GM18508 (cell line): ENCODE data around the gene CBLB.

Experiments
- ATAC-seq: cut with Tn5 transposase; IDR thresholded peaks from one replicate; pipeline ENCODE4 v1.9.1; 2021; ENCODE audit warnings: moderate number of reproducible peaks; ENCODE audit not compliant: insufficient read depth, unreplicated experiment

CBLB gene

DNA sequence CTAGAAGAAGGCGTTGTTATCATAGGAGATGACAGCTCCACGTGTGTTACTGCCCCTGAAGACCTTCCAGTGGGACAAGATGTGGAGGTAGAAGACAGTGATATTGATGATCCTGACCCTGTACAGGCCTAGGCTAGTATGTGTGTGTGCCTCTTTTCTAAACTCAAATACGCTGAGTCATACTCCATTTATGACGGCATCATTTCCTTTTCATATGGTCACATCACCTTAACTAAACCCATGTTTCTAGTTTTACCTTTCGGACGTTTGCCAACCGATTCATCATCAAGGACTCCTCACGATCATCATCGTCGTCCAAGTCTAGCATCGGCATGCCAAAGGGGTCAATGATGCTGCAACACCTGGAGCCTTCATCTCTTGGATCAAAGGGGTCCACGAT is 149.0 kb downstream of the CBLB start:
- ATAC-seq = no peak

- no peak for ATAC-seq
These were observed 153.4 kb downstream of the CBLB start for GRCh38 chr3:105715372-105715771.

DNA sequence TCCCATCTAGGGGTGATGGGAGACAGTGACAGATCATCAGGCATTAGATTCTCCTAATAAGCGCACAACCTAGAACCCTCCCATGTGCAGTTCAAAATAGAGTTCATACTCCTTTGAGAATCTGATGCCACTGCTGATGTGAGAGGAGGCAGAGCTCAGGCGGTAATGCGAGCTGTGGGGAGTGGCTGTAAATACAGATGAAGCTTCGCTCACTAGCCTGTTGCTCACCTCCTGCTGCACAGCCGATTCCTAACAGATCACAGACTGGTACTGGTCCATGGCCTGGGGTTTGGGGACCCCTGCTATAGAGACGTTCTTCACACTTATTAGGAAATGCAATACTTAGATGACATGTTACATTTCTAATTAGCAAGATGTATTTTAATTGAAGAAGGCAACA is 154.4 kb downstream of the CBLB start:
- no peak for ATAC-seq

DNA sequence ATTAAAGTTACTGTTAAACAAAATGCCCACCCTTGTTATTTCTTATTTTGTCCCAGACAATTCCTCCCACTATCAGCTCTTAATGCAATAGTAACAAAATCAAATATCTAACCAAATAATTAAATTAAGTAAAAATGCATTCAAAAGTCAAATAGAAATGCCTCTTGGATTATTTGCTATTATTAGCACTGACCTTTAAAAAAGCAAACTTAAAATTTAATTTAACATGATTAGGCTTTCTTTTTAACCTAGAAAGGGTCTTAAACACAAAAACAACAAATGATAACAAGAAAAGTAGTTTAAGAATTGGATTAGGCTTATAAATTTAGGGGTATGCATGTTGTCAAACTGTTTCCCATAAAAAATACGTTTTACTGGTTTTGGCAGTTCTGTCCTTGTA is 159.8 kb downstream of the CBLB start:
- ATAC-seq = no peak

GRCh38 chr3:105707009-105707408 is 161.8 kb downstream of the CBLB start:
- no peak for ATAC-seq

- no peak for ATAC-seq
These were observed 163.9 kb downstream of the CBLB start for GRCh38 chr3:105704726-105705410.

GRCh38 chr3:105700575-105700974 is 168.2 kb downstream of the CBLB start:
- no peak for ATAC-seq

GRCh38 chr3:105691633-105692032 is 177.2 kb downstream of the CBLB start:
- ATAC-seq = no peak

DNA sequence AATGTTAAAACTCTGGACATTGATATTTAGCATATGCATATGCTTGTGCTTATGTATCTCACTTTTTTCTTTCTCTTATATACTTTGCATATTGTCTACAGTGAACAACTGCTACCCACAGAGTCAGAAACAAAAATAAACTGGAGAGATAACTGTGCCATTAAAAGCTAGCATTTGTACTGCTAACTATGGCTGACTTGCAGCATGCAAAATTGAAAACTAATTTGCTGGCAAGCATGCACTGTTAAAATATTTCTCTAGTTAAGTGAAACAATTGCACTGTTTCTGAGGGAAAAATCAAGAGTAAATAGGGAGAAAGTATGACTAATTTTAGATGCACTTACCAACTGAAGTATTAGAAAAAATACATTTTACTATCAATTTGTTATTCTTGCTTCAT is 177.8 kb downstream of the CBLB start:
- no peak for ATAC-seq

GRCh38 chr3:105688821-105689220 is 180.0 kb downstream of the CBLB start:
- no peak for ATAC-seq

- no peak for ATAC-seq
These were observed 182.4 kb downstream of the CBLB start for GRCh38 chr3:105686278-105686897.

DNA sequence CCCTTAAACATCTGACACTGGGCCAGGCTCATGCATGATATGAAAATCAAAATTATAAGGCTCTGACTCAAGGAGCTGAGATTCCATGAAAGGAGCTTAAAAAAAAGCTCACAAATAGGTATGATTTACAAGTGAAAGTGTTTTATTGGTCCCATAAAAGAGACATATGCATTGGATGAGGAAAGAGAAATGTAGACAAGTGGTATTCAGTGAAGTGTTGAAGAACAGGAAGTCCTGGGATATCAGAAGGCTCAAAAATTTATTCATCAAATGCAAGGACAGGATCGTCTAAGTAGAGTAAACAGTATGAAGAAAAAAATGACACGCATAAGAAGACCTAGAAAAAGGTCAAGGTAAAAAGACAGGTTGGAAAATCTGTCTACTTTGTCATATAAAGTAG is 188.9 kb downstream of the CBLB start:
- ATAC-seq = no peak

GRCh38 chr3:105678017-105678416 is 190.8 kb downstream of the CBLB start:
- no peak for ATAC-seq

DNA sequence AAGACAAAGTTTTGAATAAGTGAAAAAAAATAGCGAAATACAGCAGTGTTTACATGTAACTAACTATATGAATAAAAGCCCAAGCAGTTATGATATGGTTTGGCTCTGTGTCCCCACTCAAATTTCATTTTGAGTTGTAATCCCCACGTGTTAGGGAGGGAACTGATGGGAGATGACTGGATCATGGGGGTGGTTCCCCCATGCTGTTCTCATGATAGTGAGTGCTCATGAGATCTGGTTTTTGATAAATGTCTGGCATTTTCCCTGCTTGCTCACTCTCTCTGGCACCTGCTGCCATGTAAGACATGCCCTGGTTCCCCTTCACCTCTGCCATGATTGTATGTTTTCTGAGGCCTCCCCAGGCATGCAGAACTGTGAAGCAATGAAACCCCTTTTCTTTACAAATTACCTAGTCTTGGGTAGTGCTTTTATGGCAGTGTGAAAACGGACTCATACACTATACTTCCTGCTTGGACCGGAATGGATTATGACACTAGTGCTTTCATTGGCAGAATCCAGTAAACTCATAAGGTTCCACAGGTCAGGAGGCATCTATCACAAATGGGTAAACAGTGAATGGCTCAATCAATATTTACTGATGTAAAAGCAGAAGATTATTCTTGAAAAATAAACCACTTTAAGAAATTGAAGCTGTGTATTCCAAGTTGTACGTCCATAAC is 192.1 kb downstream of the CBLB start:
- no peak for ATAC-seq

DNA sequence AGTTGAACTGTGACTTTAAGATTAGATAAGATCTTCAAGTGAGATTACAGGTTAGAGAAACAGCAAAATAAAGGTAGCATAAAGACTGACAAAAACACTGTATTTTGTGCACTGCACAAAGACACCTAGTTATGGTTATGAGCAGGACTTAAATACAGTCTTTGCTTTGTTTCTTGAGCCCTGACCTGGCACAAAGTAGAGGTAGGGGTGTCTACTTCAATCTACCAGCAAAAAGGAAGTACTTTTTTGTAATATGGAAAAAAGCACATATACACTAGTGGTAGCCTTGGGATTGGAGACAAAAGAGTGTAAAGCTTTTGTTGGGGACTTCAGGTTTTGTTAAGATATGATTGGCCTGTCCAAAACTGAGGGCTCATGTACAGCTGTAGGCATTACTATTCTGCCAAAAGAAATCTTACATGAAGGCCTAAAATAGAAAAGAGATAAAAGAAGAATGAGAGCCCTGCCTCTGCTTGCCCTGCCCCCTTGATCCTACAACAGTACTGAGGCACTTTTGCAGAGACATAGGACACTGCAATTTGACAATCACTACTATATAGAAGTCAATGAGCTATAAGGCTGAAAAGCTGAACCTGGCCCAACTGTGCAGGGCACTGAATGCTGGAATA is 194.3 kb downstream of the CBLB start:
- ATAC-seq = no peak

- ATAC-seq = no peak
These were observed 195.8 kb downstream of the CBLB start for GRCh38 chr3:105672996-105673395.

GRCh38 chr3:105662306-105662705 is 206.5 kb downstream of the CBLB start:
- no peak for ATAC-seq

DNA sequence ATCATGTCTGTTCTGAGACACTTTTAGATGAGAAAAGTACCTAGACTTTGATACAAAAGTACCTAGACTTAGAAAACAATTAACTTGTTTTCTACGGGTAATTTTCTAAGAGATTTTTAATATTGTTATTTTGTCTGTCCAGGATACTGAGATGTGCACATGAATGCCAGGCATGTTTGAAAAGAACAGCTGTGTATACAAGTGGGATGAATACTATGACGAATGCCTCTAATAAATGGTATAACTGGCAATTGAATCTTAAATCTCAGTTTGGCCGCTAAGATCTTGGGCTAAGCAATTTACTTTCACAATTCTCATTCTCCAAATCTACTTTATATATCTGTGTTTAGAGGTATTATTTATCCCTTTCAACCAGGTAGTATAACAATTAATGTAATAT is 207.4 kb downstream of the CBLB start:
- no peak for ATAC-seq

GRCh38 chr3:105656651-105657504 is 211.9 kb downstream of the CBLB start:
- no peak for ATAC-seq

- no peak for ATAC-seq
These were observed 214.9 kb downstream of the CBLB start for GRCh38 chr3:105653868-105654267.
